ENCODE results near the gene FCHO1.

Gene FCHO1

GRCh38 chr19:17832443-17833208 lies 81.3 kb downstream of the FCHO1 start:
- DNase-seq = no peak

GRCh38 chr19:17834350-17835181 lies 83.3 kb downstream of the FCHO1 start:
- no peak for DNase-seq

GRCh38 chr19:17835182-17836006 lies 84.1 kb downstream of the FCHO1 start:
- DNase-seq = no peak

GRCh38 chr19:17836530-17836929 lies 85.3 kb downstream of the FCHO1 start:
- DNase-seq = no peak

- no peak for DNase-seq
These were observed 86.7 kb downstream of the FCHO1 start for GRCh38 chr19:17837972-17838371.

All from activated CD4-positive, CD25-positive, alpha-beta regulatory T cell treated with anti-CD3 and anti-CD28 coated beads, Interleukin-2, amount 50 U/mL, for 72 hours (primary cell).